ENCODE data around the gene CELSR1.

DNA sequence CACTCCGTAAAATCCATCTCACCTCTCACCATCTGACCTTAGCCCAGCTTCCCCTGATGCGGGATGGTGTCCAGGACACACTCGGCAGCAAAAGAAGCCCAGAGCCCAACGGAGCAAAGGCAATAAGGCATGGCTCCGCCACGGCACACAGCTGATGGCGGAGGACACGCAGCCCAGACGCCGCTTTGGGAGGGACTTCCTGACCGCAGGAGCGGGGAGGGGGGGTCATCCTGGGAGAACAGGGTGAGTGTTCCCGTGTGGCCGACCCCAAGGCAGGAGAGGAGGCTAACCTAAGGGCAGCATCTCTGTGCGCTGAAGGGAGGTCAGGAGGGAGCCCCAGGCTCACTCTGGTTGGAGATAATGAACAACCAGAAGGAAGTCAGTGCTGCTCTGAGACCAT lies 130.6 kb downstream of the CELSR1 start:
- TF ChIP-seq, protein P1, sequence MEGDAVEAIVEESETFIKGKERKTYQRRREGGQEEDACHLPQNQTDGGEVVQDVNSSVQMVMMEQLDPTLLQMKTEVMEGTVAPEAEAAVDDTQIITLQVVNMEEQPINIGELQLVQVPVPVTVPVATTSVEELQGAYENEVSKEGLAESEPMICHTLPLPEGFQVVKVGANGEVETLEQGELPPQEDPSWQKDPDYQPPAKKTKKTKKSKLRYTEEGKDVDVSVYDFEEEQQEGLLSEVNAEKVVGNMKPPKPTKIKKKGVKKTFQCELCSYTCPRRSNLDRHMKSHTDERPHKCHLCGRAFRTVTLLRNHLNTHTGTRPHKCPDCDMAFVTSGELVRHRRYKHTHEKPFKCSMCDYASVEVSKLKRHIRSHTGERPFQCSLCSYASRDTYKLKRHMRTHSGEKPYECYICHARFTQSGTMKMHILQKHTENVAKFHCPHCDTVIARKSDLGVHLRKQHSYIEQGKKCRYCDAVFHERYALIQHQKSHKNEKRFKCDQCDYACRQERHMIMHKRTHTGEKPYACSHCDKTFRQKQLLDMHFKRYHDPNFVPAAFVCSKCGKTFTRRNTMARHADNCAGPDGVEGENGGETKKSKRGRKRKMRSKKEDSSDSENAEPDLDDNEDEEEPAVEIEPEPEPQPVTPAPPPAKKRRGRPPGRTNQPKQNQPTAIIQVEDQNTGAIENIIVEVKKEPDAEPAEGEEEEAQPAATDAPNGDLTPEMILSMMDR (IDR thresholded peaks at IDR 0.05; ENCODE audit: low read length): no peak
- TF ChIP-seq EZH2 (optimal IDR thresholded peaks at IDR 0.05; ENCODE audit: low read depth, low read length): no peak
- TF ChIP-seq EZH2phosphoT487 (IDR thresholded peaks at IDR 0.05; ENCODE audit: low read length): no peak
